CD4-positive, alpha-beta T cell treated with Interleukin-21 for 1 hour (primary cell): ENCODE measurements around the gene KIAA1328.

Experiments used
- DNase-seq: peaks from one replicate; pipeline ENCODE4 v3.0.0-alpha.2; 2020

Gene KIAA1328

DNA sequence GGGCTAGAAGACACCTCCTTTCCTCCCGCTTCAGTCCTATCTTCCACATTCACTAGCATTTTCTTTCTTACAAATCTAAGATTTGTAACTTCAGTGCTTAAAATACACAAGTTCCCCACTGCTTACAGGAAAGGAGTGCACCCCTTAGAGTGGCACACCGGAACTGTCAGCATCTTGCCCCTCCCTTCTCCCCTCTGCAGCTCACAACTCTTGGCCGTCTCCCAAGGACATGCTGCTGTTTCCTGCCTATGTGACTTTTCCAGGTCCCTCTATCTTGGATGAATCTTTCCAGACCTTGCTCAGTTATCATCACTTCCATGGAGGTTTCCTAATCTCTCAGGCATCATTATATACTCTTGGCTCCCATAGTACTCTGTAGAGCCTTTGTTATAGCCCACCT lies 401.8 kb downstream of the KIAA1328 start:
- DNase-seq, result no peak

DNA sequence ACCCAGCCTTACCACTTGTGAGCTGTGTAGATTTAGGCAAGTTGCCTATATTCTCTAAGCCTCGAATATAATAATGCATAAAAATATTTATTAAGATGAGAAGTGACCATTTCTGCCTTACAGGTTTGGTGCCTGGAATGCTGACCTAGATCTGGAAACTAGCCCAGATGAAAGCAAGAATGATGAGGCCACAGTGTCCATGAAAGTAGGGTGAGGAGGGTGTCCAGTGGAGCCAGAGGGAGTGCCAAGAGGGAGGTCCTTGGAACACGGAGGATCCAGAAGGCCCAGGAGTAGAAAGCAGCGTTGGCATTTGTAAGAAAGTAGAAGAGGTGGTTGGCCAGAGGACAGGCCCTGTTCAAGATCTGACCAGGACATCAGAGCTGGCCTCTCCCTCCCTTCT lies 402.3 kb downstream of the KIAA1328 start:
- no peak for DNase-seq

DNA sequence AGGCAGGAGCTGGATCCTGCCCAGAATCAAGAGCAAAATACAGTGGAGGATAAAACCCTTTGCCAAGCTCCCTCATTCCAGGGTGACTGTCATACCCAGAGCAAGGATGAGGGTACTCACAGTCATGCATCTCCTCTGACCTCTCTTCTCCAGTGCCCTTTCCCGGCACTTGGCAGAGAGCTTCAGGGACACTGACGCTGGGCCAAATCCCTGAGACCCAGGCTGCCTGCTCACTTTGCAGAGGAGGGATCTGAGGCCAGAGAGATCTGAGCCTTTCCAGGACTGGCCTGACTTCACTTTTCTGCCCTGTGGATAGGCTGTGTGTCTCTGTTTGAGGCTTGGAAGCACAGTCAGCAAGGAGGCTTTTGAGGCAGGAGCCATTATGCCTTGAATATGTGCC lies 406.7 kb downstream of the KIAA1328 start:
- no peak for DNase-seq

- no peak for DNase-seq
Measured at GRCh38 chr18:37238282-37239108, 409.6 kb downstream of the KIAA1328 start.

DNA sequence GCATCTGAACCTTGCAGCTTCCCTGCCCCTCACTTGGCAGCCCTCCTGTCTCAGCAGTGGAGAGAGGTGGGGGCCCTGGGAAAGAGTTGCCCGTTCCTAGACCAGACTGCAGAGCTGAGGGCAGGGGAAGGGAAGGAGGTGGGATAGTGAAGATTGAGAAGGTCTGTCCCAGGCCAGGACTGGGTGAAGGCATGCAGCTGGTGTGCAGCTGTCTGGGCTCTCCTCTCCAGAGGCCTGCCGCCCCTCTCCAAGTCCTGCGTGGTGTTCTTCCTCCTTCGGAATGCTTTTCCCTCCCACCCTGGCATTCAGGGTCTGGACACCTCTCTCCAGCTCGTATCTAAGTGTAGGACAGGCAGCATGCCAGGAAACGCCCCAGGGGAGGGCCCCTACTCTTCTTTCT lies 413.2 kb downstream of the KIAA1328 start:
- DNase-seq, result no peak

GRCh38 chr18:37242826-37243560 lies 414.1 kb downstream of the KIAA1328 start:
- DNase-seq, result no peak

DNA sequence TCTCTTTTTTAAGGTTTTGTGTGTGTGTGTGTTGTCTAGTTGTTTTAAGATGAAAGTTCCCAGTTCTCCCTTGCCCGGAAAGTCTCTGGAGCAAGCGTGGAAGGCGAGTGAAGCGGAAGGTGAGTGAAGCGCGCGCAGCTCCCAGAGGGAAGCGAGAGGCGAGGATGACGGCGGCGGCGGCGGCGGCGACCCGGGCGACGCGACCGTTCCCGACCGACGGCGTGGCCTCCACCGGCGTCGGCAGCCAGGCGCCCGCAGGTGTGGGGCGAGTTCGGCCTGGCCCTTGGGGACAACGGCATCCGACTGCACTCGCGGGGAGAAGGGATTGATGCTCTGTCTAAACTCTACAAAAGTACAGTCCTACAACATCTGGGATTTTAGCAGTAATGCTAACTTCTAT lies 414.8 kb downstream of the KIAA1328 start:
- DNase-seq, result no peak

DNA sequence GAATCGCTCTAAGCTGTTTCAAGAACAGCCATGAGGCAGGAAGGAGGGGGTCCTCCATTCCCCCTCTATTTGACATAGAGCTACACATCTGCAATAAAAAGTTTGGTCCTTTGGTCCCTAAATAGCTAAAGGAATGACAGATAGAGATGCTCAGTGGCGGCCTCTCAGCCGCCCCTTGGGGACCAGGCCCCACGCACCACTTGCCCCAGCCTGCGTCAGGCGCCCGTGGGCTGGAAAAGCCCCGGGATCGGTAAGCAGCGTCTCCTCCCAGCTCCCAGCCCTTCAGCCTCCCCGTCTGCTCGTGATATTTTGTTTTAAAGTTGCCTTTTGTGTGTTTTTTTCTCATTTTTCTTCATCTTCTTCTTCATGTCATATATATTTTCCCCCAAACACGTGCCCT lies 415.7 kb downstream of the KIAA1328 start:
- no peak for DNase-seq

- no peak for DNase-seq
Measured at GRCh38 chr18:37246779-37247340, 417.9 kb downstream of the KIAA1328 start.

DNA sequence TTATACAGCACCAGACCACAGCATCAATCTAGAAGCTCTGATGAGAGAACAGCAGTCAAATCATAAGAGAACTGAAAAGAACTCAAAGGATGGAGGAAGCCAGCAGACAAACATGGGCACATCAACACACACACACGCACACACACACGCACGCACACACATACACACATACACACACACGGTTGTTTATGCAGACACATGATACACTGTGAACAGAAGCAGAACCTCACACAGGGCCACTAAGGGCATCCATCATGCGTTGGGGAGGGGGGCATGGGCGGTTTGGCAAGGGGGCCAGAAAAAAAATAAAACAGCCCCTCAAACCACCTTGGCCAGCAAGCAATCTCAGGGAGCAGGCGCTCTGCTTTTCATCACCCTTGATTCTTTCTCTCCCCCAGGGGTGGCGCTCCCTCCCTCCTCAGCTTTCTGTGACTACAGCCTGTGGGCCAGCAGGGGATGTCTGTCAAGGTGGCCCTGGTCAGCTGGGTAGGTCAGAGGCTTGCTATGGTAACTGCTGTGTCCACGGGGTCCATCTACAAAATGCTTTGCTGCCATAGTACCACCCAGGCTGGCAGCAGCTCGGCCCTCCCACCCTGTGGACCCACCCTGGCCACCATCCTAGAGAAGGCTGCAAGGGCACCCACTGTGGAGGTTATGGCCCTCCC lies 418.7 kb downstream of the KIAA1328 start:
- DNase-seq, result no peak

- DNase-seq, result no peak
Measured at GRCh38 chr18:37248281-37248680, 419.4 kb downstream of the KIAA1328 start.

GRCh38 chr18:37249171-37249886 lies 420.4 kb downstream of the KIAA1328 start:
- DNase-seq, result no peak

GRCh38 chr18:37249895-37250618 lies 421.1 kb downstream of the KIAA1328 start:
- no peak for DNase-seq

DNA sequence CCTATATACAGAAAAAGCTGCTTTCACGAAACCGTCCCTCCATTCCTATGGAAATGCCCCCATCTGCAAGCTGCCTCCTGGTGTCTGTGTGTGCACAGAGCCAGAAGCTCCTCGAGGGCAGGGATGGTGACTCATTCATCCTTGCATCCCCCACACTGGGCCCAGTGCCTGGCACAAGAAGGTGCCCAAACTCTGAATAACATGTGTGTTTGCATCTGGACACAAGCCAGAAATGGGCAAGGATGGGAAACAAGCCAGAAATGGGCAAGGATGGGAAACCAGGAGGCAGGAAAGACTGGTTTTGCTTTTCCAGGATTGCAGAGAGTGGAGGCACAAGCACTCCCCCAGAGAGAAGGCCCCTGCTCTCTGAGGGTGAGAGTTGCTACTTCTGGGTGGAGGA lies 422.8 kb downstream of the KIAA1328 start:
- DNase-seq, result no peak

DNA sequence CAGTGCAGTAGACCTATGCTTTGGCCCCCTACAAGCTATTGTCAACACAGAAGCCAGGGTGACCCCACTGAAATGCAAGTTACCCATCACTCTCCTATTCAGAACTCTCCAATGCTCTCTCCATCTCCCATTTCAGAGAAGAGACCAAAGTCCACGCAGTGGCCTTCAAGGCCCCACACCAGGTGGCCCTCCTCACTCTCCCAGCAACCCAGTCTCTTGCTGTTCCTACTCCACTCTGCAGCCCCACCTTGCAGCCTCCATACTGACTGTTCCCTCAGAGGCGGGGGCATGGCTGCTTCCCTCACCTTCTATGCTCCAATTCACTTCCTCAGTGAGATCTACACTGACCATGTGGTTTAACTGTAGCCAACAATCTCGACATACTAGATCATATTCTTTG lies 423.4 kb downstream of the KIAA1328 start:
- no peak for DNase-seq

DNA sequence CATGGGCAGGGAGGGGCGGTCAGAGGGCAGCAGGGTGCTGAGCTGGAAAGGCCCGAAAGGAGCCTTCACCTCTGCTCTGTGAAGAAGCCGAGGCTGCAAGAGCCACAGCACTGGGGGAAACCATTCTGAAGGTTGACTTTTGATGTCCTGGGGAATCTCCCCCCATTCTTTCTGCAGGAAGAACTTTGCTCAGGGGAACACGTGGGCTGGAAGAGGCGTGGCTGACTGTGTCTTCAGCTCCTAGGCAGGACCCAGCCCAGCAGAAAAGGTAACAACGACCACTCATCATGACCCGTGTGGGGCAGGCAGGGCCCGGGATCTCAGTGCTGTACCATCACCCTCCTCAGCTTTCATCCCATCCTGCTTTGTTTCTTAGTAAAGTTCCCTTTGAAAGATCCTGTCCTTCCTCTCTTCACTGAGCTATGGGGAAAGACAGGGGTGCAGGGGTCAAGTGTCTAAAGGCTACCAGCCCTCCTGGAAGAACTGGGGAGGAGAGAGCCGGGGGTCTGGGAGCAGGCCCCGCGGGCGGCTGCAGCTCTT lies 424.0 kb downstream of the KIAA1328 start:
- no peak for DNase-seq

GRCh38 chr18:37253394-37254235 lies 424.7 kb downstream of the KIAA1328 start:
- no peak for DNase-seq

DNA sequence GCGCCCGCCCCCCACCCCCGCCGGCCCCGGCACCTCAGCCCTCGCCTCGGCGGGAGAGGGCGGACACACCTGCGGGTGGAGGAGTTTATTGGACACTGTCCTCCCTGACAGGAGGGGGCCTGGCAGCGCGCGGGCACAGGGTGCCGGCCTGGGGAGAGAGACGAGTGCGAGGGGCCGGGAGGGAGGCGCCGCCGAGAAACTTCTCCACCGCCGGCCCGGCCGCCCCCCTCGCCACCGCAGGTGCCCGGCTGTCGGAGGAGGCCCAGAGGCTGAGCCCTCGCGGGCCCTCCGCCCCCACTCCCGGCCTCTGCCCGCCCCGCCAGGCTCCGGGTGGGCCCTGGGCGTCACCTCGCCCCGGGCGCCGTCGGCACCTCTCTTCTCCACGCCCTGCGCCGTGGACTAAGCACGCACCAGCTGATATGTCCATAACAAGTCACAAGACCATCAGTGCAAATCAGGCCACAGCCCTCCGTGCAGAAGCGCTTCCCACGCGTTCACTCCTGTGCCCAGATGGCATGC lies 425.4 kb downstream of the KIAA1328 start:
- no peak for DNase-seq

DNA sequence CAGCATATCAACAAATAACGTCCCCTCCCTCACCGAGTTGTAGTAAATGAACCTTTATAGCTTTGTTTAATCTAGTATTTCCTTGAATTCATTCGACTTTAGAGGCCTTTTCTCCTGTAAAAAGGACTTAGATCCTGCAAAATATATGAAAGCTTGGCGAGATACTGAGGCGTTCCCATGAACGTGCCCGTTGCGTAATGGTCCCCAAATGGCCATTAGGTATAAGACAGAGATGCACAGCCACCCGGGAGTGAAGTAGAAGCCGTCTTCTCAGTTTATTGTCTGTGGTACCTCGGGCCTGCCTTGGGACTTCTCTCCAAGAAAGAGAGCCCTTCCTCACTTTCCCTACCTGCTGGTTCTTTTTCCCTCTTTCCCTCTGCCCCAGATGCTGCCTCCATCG lies 426.0 kb downstream of the KIAA1328 start:
- DNase-seq, result no peak

DNA sequence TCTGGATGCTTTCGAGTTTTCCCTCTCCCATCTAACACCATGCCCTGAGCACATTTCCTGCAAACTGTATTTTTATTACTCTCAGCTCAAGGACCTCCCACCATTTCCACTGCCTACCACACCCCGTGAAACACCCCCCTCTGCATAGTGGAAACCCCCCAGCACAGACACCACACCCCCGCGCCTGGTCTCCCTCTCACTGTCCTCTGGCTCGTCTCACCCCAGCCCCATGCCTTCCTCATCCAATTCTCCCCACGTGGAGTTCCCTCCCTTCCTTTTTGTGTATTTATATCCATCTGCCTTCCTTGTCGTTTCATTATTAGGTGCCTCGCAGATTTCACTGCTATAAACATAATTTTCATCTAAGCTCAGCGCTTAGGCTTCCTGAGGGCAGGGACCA lies 429.2 kb downstream of the KIAA1328 start:
- no peak for DNase-seq

DNA sequence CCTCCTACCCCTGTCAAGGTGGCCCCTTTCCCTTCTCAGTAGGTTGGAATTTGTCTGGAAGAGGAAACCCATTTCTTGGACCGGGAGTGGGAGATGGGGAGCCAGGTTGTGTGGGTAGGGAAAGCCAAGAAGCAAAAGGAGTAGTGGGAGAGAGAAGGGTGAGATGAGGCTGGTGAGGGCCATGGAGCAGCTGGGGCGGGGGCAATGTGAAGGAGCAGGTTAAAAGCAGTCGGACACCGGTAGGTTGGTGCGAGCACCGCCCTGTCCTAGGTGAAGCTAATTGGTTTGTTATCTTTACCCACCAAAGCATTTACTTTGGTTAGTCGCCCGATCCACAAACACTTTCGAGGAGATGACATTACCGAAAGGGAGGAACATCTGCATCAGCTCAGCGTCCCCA lies 429.9 kb downstream of the KIAA1328 start:
- DNase-seq, result no peak
